ENCODE data around the gene MRPL43. TPM values are rescaled to one million over a fixed set of nuclear protein-coding genes. Genes with fewer than 3 reads are reported as not detected.
"Not testable (repeated sequence)": the region's sequence is repeated elsewhere in the genome, so short reads cannot be mapped to it uniquely, and the experiment has no call there.

MRPL43 gene
- total RNA-seq, 2 donors from 2014 or later, result 42.4 to 53.3 TPM

- Mint-ChIP-seq H3K36me3 (no peaks in the 10 kb centered on the region), H3K9me3 (no peaks in the 10 kb centered on the region), H3K27ac (no peak overlapping the region)
- ATAC-seq (no peak), DNase-seq (ENCODE audit: low spot score in 2 of 2) (no peak)
Observed at GRCh38 chr10:100980711-100981110, 6.6 kb downstream of the MRPL43 start.

- no peak for ATAC-seq
- no peaks in the 10 kb centered on the region for H3K9me3 Mint-ChIP-seq
- DNase-seq (ENCODE audit: low spot score in 2 of 2), result peak in 1 of 2 donors; percentile 21
Observed at GRCh38 chr10:100980311-100980710, 7.0 kb downstream of the MRPL43 start.

GRCh38 chr10:100979791-100980272 lies 7.5 kb downstream of the MRPL43 start:
- DNase-seq (ENCODE audit: low spot score in 2 of 2) (no peak), ATAC-seq (no peak)
- no peak overlapping the region for H3K27ac Mint-ChIP-seq
- H3K36me3 Mint-ChIP-seq, result no peaks in the 10 kb centered on the region
- H3K9me3 Mint-ChIP-seq, result no peaks in the 10 kb centered on the region

More at GRCh38 chr10:100980311-100980710, 7.0 kb downstream of the MRPL43 start:
- Mint-ChIP-seq H3K36me3 (no peaks in the 10 kb centered on the region), H3K27ac (no peak overlapping the region)

- Mint-ChIP-seq H3K9me3 (no peaks in the 10 kb centered on the region), H3K36me3 (no peaks in the 10 kb centered on the region), H3K27ac (peak overlapping the region in 1 of 2 donors; percentile 81)
- DNase-seq (ENCODE audit: low spot score in 2 of 2) (no peak), ATAC-seq (no peak)
Observed at GRCh38 chr10:100978901-100979195, 8.4 kb downstream of the MRPL43 start.

- Mint-ChIP-seq H3K27ac (no peak overlapping the region), H3K36me3 (no peaks in the 10 kb centered on the region), H3K9me3 (no peaks in the 10 kb centered on the region)
- DNase-seq (ENCODE audit: low spot score in 2 of 2), result no peak
- no peak for ATAC-seq
Observed at GRCh38 chr10:100978121-100978900, 9.0 kb downstream of the MRPL43 start.

- no peak overlapping the region for H3K27ac Mint-ChIP-seq
- DNase-seq (ENCODE audit: low spot score in 2 of 2), result no peak
- no peak for ATAC-seq
- no peaks in the 10 kb centered on the region for H3K9me3 Mint-ChIP-seq
- no peaks in the 10 kb centered on the region for H3K36me3 Mint-ChIP-seq
Observed at GRCh38 chr10:100977436-100977835, 9.9 kb downstream of the MRPL43 start.

- Mint-ChIP-seq H3K9me3 (no peaks in the 10 kb centered on the region), H3K36me3 (no peaks in the 10 kb centered on the region), H3K27ac (no peak overlapping the region)
- no peak for DNase-seq (ENCODE audit: low spot score in 2 of 2)
- ATAC-seq, result no peak
Observed at GRCh38 chr10:100976906-100977305, 10.4 kb downstream of the MRPL43 start.

- DNase-seq (ENCODE audit: low spot score in 2 of 2); ATAC-seq; H3K36me3 Mint-ChIP-seq; H3K27ac Mint-ChIP-seq; H3K9me3 Mint-ChIP-seq: not testable (repeated sequence)
Observed at GRCh38 chr10:100975397-100975796, 11.9 kb downstream of the MRPL43 start.

- DNase-seq (ENCODE audit: low spot score in 2 of 2), result no peak
- Mint-ChIP-seq H3K27ac (peak overlapping the region in 1 of 2 donors; percentile 79), H3K9me3 (no peaks in the 10 kb centered on the region), H3K36me3 (no peaks in the 10 kb centered on the region)
- no peak for ATAC-seq
Observed at GRCh38 chr10:100972904-100973535, 14.3 kb downstream of the MRPL43 start.

- Mint-ChIP-seq H3K27ac (peak overlapping the region in 1 of 2 donors; percentile 79), H3K36me3 (no peaks in the 10 kb centered on the region)
- DNase-seq (ENCODE audit: low spot score in 2 of 2), result no peak
Observed at GRCh38 chr10:100972115-100972903, 15.0 kb downstream of the MRPL43 start.

GRCh38 chr10:100970914-100971811 lies 16.1 kb downstream of the MRPL43 start:
- Mint-ChIP-seq H3K27ac (no peak overlapping the region), H3K9me3 (no peaks in the 10 kb centered on the region), H3K36me3 (no peaks in the 10 kb centered on the region)
- no peak for DNase-seq (ENCODE audit: low spot score in 2 of 2)
- no peak for ATAC-seq

More at GRCh38 chr10:100972115-100972903, 15.0 kb downstream of the MRPL43 start:
- no peaks in the 10 kb centered on the region for H3K9me3 Mint-ChIP-seq
- ATAC-seq, result no peak

GRCh38 chr10:100970076-100970913 lies 17.0 kb downstream of the MRPL43 start:
- Mint-ChIP-seq H3K36me3 (no peaks in the 10 kb centered on the region), H3K9me3 (no peaks in the 10 kb centered on the region), H3K27ac (no peak overlapping the region)
- DNase-seq (ENCODE audit: low spot score in 2 of 2) (no peak), ATAC-seq (peak; percentile 11 to 12)

GRCh38 chr10:100969187-100970075 lies 17.9 kb downstream of the MRPL43 start, which contains the start of gene SEMA4G:
Gene SEMA4G (plus strand): TSS chr10:100969504. CDS start chr10:100972913, 3,409 bp downstream.
- DNase-seq (ENCODE audit: low spot score in 2 of 2), result peak in 1 of 2 donors; percentile 59
- Mint-ChIP-seq H3K36me3 (no peaks in the 10 kb centered on the region), H3K27ac (peak within 1 kb of the TSS in 1 of 2 donors; percentile 50), H3K9me3 (no peaks in the 10 kb centered on the region)
- ATAC-seq, result peak; percentile 73 to 85

GRCh38 chr10:100968863-100969186 lies 18.5 kb downstream of the MRPL43 start:
- no peak overlapping the region for H3K27ac Mint-ChIP-seq
- ATAC-seq (no peak), DNase-seq (ENCODE audit: low spot score in 2 of 2) (no peak)
- no peaks in the 10 kb centered on the region for H3K36me3 Mint-ChIP-seq
- no peaks in the 10 kb centered on the region for H3K9me3 Mint-ChIP-seq

Data from activated naive CD4-positive, alpha-beta T cell treated with anti-CD3 and anti-CD28 coated beads, Interleukin-2, amount 50 U/mL, for 72 hours (primary cell).